Femur (tissue), 1 donor: Measurements from ENCODE around the gene ZMYM2.
"Not testable (repeated sequence)": the region's sequence is repeated elsewhere in the genome, so short reads cannot be mapped to it uniquely, and the experiment has no call there.

Experiments
- DNase-seq: peaks from one replicate; pipeline ENCODE4 v3.0.0-alpha.2; 2017

ZMYM2 gene

DNA sequence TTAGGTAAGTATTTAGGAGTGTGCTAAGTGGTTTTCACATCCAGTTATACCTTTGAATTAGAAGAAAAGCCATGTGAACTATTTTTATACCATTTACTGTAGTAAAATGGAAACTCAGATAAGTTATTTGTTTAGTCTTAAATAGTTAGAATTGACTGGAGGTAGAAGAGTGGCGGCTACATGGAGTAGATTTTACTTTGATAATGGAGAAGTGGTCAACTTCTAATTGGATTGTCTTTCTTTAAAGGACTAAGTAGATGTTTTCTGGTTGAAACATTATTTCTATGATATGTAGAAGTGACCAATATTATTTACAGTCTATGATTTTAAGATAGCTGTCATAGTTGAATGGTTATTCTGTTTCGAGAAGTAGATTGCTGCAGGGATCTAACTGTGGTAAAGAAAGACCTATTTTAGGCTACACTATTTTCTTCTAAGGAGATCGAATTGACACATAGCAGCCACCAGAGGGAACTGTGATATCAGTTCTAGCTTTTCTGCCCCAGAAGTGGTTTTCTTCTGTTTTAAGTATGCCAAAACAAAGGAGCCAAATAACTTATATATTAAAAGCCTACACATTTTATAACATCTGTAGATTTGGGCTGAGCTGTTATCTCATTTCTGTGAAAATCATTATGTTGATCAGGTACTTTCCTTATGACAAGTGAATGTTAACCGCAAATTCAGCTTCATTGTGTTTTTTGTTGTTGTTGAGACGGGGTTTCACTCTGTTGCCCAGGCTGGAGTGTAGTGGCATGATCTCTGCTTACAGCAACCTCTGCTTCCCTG, 26.1 kb downstream of the ZMYM2 start:
- no peak for DNase-seq

DNA sequence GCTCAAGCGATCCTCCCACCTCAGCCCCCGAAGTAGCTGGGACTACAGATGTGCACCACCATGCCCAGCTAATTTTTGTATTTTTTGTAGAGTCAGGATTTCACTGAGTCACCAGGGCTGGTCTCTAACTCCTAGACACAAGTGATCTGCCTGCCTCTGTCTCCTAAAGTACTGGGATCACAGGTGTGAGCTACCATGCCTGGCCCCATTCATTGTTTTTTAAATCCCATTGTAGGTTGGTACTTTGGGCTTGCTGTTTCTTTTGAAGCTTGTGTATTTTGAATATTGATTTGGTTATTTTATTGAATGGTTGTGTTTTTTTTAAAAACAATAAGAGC, 26.7 kb downstream of the ZMYM2 start:
- no peak for DNase-seq

DNA sequence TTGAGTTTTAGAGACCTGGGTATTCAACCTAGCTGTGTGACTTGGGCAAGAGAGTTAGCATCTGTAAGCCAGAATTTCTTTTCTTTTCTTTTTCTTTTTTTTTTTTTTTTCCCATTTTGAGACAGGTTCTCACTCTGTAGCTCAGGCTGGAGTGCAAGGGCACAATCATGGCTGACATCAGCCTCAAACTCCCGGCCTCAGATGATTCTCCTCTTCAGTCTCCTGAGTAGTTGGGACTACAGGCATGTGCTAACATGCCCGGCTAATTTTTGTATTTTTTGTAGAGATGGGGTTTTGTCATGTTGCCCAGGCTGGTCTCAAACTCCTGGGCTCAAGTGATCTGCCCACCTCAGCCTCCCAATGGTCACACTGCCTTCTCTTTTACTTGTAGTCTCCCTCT, 33.0 kb downstream of the ZMYM2 start:
- DNase-seq = no peak

DNA sequence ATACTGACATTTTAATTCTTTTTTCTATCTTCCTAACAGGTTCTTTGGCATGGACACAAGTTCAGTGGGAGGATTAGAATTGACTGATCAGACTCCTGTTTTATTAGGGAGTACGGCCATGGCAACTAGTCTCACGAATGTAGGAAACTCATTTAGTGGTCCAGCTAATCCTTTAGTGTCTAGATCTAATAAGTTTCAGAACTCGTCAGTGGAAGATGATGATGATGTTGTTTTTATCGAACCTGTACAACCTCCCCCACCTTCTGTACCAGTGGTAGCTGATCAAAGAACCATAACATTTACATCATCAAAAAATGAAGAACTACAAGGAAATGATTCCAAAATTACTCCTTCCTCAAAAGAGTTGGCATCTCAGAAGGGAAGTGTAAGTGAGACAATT, 34.5 kb downstream of the ZMYM2 start:
- no peak for DNase-seq

DNA sequence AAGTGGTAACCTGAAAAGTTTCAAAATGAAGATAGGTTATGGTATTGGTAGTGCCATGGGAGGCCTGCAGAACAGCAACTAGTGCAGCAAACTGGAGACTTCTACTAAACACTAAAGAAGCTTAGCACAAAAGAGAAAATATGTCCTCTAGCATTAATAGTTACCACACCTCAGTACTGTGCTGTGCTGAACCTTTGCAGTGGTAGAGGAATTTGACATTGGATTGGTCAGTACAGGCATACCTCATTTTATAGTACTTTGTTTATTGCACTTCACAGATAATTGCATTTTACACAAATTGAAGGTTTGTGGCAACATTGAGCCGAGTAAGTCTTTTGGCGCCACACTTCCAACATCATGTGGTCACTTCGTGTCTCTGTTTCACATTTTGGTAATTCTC, 40.4 kb downstream of the ZMYM2 start:
- no peak for DNase-seq

DNA sequence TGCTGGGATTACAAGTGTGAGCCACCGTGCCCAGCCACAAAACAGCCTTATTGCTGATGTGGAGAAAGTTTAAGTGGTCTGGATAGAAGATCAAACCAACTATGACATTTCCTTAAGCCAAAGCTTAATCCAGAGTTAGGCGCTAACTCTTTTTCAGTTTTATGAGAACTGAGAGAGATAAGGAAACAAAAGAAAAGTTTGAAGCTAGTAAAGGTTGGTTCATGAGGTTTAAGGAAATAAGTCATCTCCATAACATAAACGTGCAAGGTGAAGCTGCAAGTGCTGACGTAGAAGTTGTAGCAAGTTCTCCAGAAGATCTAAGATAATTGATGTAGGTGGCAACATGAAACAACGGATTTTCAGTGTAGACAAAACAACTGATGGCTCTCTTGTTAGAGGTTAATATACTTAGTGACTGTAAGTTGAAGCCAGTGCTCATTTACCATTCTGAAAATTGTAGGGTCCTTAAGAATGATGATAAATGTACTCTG, 41.6 kb downstream of the ZMYM2 start:
- DNase-seq = no peak

DNA sequence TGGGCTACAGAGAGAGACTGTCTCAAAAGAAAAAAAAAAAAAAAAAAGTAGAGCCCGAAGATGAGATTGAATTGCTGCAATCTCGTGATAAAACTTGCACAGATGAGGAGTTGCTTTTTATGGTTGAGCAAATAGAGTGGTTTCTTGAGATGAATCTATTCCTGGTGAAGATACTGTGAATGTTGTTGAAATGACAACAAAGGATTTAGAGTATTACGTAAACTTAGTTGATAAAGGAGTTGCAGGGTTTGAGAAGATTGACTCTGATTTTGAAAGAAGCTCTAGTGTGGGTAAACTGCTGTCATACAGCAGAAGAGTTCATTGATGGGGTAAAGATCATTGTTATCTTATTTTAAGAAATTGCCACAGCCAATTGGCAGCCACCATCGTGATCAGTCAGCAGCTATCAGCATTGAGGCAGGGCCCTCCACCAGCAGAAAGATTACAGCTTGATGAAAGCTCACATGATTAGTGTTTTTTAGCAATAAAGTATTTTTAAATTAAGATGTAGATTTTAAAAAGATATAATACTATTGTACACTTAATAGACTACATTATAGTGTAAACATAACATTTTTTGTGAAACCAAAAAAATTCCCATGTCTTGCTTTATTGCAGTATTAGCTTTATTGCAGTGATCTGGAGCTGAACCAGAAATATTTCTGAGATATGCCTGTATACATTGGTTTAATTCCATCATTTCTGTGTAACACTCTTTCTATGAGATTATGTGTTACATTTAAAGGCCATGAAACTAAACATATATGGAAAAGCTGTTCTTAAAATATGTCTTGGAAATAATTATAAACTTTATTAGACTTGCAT, 43.1 kb downstream of the ZMYM2 start:
- no peak for DNase-seq

DNA sequence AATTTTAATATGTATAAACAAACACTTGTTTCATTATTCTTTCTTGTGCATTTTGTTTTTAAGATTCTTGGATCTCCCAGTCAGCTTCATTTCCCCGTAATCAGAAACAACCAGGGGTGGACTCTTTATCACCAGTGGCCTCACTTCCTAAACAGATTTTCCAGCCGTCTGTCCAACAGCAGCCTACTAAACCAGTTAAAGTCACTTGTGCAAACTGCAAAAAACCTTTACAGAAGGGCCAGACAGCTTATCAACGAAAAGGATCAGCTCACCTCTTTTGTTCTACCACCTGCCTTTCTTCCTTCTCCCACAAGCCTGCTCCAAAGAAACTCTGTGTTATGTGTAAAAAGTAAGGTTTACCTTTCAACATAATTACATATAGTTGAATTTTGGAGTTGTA, 44.3 kb downstream of the ZMYM2 start:
- DNase-seq = no peak

DNA sequence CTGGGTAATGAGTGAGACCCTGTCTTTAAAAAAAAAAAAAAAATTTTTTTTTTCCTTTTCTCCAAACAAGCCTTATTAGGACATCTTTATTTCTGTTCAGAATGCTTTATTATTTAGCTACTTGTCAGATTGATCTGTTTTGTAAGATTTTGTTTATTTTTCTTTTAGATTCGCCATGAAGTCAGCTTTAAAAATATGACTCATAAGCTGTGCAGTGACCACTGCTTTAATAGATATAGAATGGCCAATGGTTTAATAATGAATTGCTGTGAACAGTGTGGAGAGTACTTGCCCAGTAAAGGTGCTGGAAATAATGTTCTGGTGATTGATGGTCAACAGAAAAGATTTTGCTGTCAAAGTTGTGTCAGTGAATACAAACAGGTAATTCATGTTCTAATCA, 47.7 kb downstream of the ZMYM2 start:
- DNase-seq = no peak

DNA sequence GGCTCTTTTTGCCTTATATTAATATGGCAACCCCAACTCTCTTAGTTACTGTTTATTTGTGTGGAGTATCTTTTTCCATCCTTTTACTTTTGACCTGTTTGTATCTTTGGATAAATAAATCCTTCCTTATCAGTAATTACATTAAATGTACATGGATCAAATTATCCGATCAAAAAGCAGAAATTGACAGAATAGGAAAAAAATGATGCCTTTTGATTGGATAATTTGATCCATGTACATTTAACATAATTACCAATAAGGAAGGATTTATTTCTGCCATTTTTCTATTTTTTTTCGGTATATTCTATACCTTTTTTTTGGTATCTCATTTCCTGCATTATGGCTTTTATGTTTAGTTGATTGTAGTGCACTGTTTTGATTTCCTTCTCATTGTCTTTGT, 57.2 kb downstream of the ZMYM2 start:
- no peak for DNase-seq

DNA sequence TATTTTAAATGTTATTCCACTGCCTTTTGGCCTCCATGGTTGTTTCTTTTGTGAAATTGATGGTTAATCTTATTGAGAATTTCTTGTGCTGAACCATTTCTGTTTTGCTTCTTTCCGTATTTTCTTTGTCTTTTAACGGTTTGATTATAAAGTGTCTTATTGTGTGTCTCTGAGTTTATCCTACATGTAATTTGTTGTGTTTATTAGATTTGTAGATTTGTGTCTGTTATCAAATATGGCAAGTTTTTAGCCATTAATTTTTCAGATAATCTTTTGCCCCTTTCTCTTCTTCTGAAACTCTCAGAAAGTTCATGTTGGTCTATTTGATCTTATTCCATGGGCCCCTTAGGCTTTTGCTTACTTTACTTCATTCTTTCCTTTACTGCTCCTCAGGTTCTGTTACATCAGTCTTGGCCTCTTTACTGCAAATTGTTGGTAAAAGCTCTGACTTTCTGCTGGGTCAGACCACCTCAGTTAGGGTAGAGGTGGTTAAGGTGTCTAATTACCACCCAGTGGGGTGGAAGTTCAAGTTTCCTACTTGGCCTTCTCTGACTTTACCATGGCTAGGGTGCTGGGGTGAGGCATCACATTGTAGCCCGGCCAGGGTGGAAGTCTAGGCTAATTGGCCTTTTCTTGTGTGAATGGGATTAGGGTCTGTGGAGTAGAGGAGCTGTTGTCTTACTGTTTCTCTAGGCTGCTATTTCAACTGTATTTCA, 58.3 kb downstream of the ZMYM2 start:
- DNase-seq = no peak

DNA sequence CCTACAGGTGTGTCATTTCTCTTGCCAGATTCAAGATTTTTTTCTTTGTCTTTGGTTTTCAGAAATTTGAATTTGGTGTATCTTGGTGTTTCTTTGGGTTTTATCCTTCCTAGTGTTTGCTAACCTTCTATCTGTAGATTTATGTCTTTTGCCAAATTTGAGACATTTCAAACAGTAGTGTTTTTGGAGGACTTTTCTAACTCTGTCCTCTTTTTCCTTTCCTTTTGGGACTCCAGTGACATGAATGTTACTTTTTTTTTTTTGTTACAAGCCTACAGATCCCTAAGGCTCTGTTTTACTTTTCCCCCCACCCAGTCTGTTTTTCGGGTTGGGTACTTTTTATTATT, 58.8 kb downstream of the ZMYM2 start:
- no peak for DNase-seq

DNA sequence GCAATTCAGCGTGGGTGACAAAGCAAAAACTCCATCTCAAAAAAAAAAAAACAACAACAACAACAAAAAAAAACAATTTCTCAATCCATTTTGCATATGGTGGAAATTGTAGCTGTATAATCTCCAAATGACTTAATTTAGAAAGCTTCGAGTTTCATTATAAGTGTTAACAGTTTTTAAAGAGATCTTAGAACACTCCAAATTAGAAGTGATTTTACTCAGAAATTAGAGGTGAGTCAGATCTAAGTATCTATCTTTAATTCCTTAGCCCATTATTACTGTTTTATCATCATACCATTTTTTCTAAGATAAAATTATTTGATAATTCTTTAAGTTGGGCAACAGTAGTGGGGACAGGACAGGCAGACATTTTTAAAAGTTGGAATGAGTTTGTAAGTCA, 60.5 kb downstream of the ZMYM2 start:
- DNase-seq = no peak

DNA sequence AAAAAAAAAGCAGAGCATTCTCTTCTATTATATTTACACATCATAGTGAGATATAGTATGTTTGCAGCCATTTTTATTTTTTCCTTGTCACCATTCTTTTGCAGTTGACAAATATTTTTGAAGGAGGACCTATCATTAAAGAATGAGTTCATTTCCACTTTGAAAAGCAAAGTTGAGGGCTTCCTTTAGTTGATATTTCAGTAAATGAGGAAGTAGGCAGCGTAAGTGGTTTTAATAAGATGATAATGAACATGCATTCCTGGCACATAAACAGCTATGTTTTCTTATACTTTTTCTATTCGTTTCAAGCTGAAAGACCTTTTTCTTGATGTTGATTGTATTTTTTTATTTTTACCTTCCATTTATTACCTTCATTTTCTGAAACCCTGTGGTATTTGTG, 66.2 kb downstream of the ZMYM2 start:
- no peak for DNase-seq

DNA sequence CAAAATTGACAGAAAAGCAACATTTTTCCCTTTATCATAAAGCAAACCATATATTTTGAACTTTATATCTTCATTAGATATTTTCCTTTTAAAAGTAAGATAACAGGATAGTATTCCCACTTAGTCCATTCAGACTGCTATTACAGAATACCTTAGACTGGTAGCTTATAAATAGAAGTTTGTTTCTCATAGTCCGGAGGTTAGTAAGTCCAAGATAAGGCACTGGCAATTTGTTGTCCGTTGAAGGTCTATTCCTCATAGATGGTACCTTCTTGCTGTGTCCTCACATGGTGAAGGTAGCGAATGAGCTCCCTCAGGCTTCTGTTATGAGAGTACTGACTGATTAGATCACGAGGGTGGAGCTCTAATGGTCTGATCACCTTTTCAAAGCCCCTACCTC, 70.4 kb downstream of the ZMYM2 start:
- DNase-seq = no peak

DNA sequence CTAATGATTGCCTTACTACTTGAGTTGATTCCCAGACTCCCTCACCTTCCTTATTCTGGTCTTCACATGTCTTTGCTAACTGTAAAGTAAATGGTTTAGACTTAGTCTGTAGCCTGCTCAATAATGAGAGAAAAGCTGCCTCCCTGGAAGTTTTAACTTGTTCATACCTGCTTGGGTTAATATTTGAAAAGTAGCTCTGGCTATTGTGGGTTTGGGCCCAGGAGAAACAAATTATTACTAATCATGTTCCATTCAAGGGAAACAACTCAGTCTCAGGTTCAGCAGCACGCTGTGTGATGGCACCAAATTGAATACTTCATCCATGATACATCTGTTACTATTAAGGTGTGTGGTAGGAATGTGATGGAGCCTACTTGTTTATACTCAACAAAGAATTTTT, 75.0 kb downstream of the ZMYM2 start:
- DNase-seq = no peak

DNA sequence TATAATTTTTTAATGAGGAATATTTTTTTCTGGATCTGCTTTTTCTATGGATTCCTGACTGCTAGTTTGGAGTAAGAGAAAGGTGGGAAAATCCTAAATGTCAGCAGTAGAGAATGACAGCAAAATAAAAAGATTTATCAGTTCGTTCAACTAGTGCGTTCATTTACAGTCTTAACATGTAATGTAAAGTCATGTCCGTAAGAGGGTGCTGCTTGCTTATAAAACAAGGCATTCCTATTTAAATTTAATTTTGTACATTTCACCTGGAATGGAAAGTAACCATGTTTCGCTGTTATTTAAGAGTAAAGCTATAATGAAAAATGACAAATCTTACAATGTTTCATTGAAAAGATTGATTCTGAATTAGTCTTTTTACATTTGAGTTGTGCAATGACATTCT, 76.6 kb downstream of the ZMYM2 start:
- DNase-seq = no peak

DNA sequence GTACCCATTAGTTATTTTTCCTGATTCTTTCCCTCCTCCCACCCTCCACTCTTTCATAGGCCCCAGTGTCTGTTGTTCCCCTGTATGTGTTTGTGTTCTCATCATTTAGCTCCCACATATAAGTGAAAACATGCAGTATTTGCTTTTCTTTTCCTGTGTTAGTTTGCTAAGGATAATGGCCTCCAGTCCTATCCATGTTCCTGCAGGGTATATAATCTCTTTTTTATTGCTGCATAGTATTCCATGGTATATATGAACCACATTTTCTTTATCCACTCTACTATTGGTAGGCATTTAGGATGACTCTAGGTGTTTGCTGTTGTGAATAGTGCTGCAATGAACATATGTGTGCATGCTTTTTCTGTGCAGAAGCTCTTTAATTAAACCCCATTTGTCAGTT, 79.4 kb downstream of the ZMYM2 start:
- DNase-seq = no peak

DNA sequence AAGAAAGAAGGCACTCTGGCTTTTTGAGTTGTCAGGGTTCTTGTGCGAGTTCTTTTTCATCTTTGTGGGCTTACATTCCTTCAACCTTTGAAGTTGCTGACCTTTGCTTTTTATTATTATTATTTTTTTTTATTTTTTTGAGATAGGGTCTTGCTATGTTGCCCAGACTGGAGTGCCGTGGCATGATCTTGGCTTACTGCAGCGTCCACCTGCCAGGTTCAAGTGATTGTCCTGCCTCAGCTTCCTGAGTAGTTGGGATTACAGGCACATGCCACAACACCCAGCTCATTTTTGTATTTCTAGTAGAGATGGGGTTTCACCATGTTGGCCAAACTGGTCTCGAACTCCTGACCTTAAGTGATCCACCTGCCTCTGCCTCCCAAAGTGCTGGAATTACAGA, 84.1 kb downstream of the ZMYM2 start:
- not testable (repeated sequence) for DNase-seq

DNA sequence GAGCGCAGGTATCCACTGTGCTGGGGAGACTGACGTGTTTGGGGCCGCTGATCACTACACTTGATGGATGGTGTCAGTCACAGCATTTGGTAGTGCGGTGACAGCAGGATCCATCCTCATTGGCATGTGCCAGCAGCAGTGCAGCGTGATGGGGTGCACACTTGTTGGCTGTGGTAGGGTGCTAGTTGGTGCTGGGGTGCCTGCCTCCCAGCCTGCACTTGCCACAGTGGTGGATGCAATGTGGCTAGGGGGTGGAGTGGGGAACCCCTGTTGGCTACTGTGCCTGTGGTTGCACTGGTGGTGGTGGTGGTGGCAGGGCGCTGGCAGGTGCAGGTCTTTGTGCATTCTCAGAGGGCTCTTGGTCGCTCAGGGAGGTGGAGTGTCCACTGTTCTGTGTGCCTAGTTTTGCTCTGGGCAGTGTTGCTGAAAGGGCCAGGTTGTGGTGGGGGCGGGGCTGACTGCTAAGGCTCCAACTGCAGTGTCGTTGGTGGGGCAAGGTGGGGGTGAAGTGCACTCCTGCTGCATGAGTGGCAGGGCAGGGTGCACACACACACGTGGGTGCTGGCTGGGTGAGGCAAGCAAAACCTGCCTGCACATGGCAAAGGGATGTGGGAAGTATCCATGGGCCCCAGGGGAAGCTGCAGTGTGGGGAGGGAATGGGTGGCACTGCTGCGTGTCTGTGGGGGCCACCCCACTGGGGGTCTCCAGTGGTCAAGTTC, 84.8 kb downstream of the ZMYM2 start:
- DNase-seq = no peak

DNA sequence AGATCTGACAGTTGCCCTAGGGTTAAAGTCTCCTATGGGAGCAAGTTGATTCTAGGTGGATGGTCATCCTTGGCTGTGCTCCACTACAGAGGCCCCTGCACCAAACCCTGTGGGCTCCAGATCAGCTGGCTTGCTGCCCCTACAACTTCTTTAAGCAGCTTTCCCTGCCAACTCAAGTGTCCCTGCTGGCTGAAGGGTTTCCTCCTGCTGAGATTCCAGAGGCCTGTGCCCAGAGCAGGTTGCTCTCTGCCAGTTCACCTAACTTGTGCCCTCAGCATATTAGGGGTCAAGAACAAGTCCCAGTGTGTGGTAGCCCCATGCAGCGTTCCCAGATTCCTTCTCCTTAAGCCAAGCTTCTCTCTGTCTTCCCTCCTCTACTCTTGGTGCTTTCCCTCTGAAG, 85.6 kb downstream of the ZMYM2 start:
- DNase-seq = no peak

DNA sequence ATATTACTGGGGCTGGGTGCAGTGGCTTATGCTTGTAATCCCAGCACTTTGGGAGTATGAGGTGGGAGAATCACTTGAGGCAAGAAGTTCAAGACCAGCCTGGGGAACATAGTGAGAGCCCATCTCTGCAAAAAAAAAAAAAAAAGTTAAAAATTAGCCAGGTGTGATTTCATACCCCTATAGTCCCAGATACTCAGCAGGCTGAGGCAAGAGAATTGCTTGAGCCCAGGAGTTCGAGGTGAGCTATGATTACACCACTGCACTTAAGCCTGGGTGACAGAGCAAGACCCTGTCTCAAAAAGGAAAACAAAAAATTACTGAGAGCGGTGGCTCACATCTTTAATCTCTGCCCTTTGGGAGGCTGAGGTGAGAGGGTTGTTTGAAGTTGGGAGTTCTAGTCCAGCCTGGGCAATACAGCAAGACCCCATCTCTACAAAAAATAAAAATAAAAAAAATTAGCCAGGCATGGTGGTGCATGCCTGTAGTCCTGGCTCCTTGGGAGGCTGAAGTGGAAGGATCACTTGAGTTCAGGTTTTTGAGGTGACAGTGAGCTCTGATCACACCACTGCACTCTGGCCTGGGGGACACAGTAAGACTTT, 87.5 kb downstream of the ZMYM2 start:
- DNase-seq = no peak
